DOHH2 (cell line): ENCODE measurements around the gene MLC1.

Experiments used
- EZH2phosphoT487 ChIP-seq: fragments of 200-600 bp; sonication (generic); IDR thresholded peaks from 2 replicates; pipeline ENCODE4 v1.6.1; 2017; ENCODE audit warnings: borderline replicate concordance, mild to moderate bottlenecking, antibody characterized with exemption, low read length, moderate library complexity, mixed read lengths
- TF ChIP-seq, protein P1 (sequence below): fragments of 200-600 bp; sonication (generic); IDR thresholded peaks from one replicate; pipeline ENCODE4 v1.5.1; 2014; ENCODE audit warnings: antibody characterized with exemption, mild to moderate bottlenecking, low read depth, low read length; ENCODE audit not compliant: poor library complexity, severe bottlenecking

DNA sequence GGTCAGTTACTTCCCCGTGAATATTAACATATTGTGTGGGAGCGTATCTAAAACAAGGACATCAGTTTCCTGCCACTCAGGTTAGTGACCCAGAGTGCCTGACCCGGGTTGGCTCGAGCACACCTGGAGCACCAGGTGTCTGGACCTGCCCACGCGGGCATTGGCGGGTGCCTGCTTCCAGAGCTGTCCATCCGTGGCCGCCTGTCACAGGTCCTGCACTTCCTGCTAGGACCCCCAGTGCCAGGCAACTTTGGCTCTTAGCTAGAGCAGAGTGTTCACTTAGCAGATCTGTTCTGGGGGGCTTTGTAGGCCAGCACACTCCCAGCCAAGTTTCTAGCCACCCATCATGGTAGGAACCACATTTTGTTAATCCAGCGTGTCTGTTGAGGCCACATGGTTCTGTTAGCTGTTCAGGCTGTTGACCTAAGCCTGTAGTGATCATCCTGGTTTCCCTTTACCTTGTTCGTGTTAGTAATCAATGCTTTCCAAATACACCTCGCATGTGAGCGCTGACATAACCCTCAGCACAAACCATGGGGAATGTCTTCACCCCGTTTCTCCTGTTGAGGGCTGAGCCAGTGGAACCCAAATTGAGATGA, 34.0 kb upstream of the MLC1 start:
- TF ChIP-seq, protein P1, sequence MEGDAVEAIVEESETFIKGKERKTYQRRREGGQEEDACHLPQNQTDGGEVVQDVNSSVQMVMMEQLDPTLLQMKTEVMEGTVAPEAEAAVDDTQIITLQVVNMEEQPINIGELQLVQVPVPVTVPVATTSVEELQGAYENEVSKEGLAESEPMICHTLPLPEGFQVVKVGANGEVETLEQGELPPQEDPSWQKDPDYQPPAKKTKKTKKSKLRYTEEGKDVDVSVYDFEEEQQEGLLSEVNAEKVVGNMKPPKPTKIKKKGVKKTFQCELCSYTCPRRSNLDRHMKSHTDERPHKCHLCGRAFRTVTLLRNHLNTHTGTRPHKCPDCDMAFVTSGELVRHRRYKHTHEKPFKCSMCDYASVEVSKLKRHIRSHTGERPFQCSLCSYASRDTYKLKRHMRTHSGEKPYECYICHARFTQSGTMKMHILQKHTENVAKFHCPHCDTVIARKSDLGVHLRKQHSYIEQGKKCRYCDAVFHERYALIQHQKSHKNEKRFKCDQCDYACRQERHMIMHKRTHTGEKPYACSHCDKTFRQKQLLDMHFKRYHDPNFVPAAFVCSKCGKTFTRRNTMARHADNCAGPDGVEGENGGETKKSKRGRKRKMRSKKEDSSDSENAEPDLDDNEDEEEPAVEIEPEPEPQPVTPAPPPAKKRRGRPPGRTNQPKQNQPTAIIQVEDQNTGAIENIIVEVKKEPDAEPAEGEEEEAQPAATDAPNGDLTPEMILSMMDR, result no peak
- no peak for TF ChIP-seq EZH2phosphoT487
